Heart right ventricle (tissue), 16 donors: Measurements from ENCODE around the gene ZNF608. TPM values are rescaled to one million over a fixed set of nuclear protein-coding genes. Genes with fewer than 3 reads are reported as not detected.

ENCODE experiments used
- ATAC-seq, 8 donors: fragments of 200-7000 bp; cut with Tn5 transposase; one replicate each; pipeline ENCODE4 v1.9.1; 2020; ENCODE audit warnings: mild to moderate bottlenecking in 8 of 8, moderate library complexity in 8 of 8, moderate number of reproducible peaks in 1 of 8
- DNase-seq, 2 donors: peaks; one replicate each; pipeline ENCODE4 v3.0.0-alpha.2; 2020
- H3K27ac ChIP-seq, 10 donors: fragments of 200-600 bp; sonication (generic) in 2 of 10; one replicate each; pipeline versions ENCODE4 v1.5.0 to v1.8.0; 2020 to 2022; ENCODE audit warnings: mild to moderate bottlenecking in 3 of 10
- H3K27me3 ChIP-seq, 7 donors: fragments of 200-600 bp; one replicate each; pipeline ENCODE4 v1.8.0; 2021 to 2022; ENCODE audit warnings: mild to moderate bottlenecking in 2 of 7
- H3K36me3 ChIP-seq, 9 donors: fragments of 200-600 bp; sonication (generic) in 1 of 9; one replicate each; pipeline versions ENCODE4 v1.5.0 to v1.8.0; 2020 to 2022; ENCODE audit warnings: mild to moderate bottlenecking in 2 of 9
- H3K4me1 ChIP-seq, 9 donors: fragments of 200-600 bp; sonication (generic) in 1 of 9; one replicate each; pipeline versions ENCODE4 v1.5.0 to v1.8.0; 2020 to 2022; ENCODE audit warnings: mild to moderate bottlenecking in 4 of 9
- H3K4me3 ChIP-seq, 10 donors: fragments of 200-600 bp; sonication (generic) in 2 of 10; one replicate each; pipeline versions ENCODE4 v1.5.0 to v1.8.0; 2020 to 2022; ENCODE audit warnings: mild to moderate bottlenecking in 7 of 10, moderate library complexity in 2 of 10
- H3K9me3 ChIP-seq, 11 donors: fragments of 200-600 bp in 10 of 11; sonication (generic) in 2 of 11; one replicate each; pipeline versions ENCODE4 v1.5.0 to v1.8.0; 2013 to 2022; ENCODE audit warnings: mild to moderate bottlenecking in 2 of 11, control low read depth in 1 of 11, moderate library complexity in 1 of 11
- WGBS, 2 donors: extraction: QIAGEN DNeasy Blood & Tissue Kit; methylation state at CpG; one replicate each; pipeline ENCODE4 v1.1.7; 2013; ENCODE audit warnings: inconsistent platforms in 1 of 2; 5-methylcytosine and 5-hydroxymethylcytosine counted together
- intact Hi-C, 10 donors: fragments of 100-400 bp; cut with DNase I; formaldehyde crosslinking; loops; one replicate each; pipeline versions ENCODE4 v1.11.1 to v1.14.2; 2022
- polyA plus RNA-seq, 2 donors: library from polyadenylated mRNA; stranded (reverse); fragments of 200-250 nt; gene quantifications; one replicate each; pipeline ENCODE4 v1.2.3, GENCODE V29; 2013
- total RNA-seq, 10 donors: library from RNA; stranded (reverse); fragmentation: NEBNext Ultra II Directional in 3 of 10; extraction: Animal tissue kit (Norgen Biotek cat#: 25700) in 3 of 10; gene quantifications; one replicate each; pipeline versions ENCODE4 v1.2.1 to v1.2.4, GENCODE V29; 2021 to 2023
- TF ChIP-seq, protein P1 (sequence below), 9 donors: fragments of 200-600 bp; sonication (generic) in 2 of 9; IDR thresholded peaks; one replicate each; pipeline versions ENCODE4 v1.5.0 to v1.8.0; 2021 to 2022; ENCODE audit warnings: antibody characterized with exemption in 9 of 9, mild to moderate bottlenecking in 5 of 9, moderate library complexity in 1 of 9
- donor health status: Arrhythmogenic right ventricular cardiomyopathy.
- donor health status: ischemic (EF 13 %, LVEDD 7.1; RV severe dilation, severe dysfunction).
- donor health status: healthy with polysubstance abuse.
- donor health status: DM: no; HTN: yes; CAD: no.
- donor health status: DM: no; HTN: no; CAD: no.
- donor health status: ischemic (EF 25% LVEDD 6.9; RV normal size, moderate dysfunction).
- donor health status: ischemic (EF 25% LVEDD 5.7; RV mildly dilated, moderate dysfunction).
- donor health status: healthy.
- donor health status: DM: yes; HTN: yes; CAD: no.
- donor health status: Ischemic cardiomyopathy.
- donor health status: ischemic (EF 35%, LVEDD 5.7; RV mildly dilated, moderate dysfunction).
- donor health status: nonischemic (EF 11% LVEDD 7.7; RV severe dilation, severe dysfunction).
- donor health status: DM: yes; HTN: yes; CAD: no.
- donor health status: PGD.
- donor health status: ischemic (EF 29% LVEDD 5.4; RV normal size, mild dysfunction).
- donor health status: nonischemic (EF 23%, LVEDD 6.1; RV moderate dilation, normal function).

The ZNF608 gene
- total and polyA plus RNA-seq, 12 donors = 3.3 to 22.9 (median 13.1) TPM

DNA sequence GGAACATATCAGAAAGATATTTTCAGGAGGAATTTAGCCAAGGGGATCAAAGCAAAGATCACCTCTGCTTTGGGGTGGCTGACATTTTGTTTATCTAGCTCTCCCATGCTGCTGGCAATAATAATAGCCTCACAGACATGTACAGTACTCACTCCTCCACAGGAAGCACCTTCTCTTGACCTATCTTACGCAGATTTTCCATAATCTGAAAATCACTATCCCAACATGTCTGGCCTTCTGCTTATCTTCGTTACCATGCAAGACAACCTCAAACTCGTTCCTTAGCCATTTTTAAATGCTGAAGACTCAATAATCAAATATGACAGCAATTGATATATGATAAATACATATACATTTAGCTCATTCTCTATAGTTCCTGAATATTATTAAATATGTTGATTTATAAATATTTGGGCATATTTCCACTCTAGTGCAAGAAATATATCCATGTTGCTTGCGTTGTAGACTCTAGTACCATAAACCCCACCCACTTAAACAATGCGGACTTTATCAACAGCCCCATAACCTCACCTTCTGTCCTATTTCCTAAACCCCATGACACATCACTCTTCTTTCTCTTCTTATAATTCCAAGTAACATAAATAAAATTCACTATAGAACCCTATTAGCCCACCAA lies 18.0 kb downstream of the ZNF608 start:
- H3K9me3 ChIP-seq = no peaks in the 10 kb centered on the region
- H3K36me3 ChIP-seq = no peaks in the 10 kb centered on the region
- intact Hi-C loops = no loop called here
- TF ChIP-seq, protein P1, sequence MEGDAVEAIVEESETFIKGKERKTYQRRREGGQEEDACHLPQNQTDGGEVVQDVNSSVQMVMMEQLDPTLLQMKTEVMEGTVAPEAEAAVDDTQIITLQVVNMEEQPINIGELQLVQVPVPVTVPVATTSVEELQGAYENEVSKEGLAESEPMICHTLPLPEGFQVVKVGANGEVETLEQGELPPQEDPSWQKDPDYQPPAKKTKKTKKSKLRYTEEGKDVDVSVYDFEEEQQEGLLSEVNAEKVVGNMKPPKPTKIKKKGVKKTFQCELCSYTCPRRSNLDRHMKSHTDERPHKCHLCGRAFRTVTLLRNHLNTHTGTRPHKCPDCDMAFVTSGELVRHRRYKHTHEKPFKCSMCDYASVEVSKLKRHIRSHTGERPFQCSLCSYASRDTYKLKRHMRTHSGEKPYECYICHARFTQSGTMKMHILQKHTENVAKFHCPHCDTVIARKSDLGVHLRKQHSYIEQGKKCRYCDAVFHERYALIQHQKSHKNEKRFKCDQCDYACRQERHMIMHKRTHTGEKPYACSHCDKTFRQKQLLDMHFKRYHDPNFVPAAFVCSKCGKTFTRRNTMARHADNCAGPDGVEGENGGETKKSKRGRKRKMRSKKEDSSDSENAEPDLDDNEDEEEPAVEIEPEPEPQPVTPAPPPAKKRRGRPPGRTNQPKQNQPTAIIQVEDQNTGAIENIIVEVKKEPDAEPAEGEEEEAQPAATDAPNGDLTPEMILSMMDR (IDR thresholded peaks at IDR 0.05) = no peak
- ATAC-seq (no peak), DNase-seq (no peak)
- WGBS, 2 donors = 93 to 98% methylated on average over 5 of the region's 5 CpGs
- H3K4me1 ChIP-seq = peaks cover 0 to 39% (median 11%) of the 10 kb centered on the region in 9 donors
- no peaks in the 10 kb centered on the region for H3K27me3 ChIP-seq
- no peak overlapping the region for H3K4me3 ChIP-seq
- no peak overlapping the region for H3K27ac ChIP-seq

DNA sequence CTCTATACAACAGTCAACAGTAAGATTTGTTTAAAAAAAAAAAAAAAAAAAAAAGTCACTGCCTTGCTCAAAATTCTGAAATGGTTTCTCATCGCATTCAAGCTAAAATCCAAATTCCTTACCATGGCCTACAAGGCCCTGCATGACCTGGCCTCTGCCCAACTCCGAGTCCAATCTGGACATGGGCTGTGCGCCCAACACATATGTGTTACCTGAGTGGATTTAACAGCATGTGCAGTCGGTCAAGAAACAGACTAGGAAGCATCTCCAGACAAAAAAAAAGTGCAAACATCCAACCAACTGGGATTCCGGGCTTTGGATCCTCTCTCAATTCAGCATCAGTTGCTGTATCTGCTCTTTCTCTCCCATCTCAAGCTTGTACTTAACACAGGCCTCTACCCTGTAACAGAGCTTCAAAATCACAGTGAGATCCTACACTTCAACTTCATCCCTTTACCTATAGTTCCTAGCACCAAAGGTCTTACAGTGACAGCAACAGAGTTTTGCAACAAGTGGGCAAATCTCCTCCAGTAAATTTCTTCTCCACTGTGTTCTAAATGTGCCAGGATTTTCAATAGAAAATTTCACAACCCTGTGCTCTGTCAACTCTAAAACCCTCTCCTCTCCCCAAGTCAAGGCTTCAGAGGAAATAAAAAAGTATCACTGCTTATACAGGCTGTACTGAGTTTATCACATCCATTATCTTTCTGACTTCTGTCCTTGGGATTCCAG lies 19.6 kb downstream of the ZNF608 start:
- Histone ChIP-seq H3K4me1 (peaks cover 0 to 30% (median 0%) of the 10 kb centered on the region in 9 donors), H3K4me3 (no peak overlapping the region), H3K27me3 (no peaks in the 10 kb centered on the region), H3K27ac (no peak overlapping the region), H3K36me3 (no peaks in the 10 kb centered on the region), H3K9me3 (no peaks in the 10 kb centered on the region)
- 90 to 96% methylated on average over 5 of the region's 5 CpGs for WGBS, 2 donors
- ATAC-seq (no peak), DNase-seq (no peak)
- intact Hi-C loops = no loop called here
- TF ChIP-seq, protein P1 (IDR thresholded peaks at IDR 0.05) = no peak

DNA sequence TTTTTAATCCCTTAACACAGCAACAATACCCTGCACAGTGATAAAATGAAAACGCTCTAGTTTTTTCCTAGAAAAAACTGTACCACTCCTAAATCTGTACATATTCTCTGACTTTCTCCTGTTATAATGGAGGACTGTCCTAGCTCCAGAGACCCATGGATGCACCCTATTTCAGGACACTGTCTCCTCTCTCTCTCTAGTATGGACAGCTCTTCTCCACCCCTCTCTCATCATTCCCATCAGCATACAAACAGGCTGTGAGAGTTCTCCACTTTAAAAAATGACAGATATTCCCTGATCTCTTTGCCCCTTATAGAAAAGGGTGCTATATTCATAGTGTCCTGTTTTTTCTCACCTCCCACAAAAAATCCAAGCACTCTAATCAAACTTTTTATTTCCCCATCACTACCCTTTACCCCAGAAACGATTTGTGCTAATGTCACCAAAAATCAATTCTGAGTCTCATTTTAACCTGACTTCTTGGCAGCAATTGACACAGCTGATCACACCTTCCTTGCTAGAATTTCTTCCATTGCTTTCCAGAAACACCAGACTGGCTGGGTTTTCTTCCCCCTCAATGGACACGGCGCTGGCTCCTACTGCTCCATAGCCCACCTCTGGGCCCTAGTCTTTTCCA lies 20.7 kb downstream of the ZNF608 start:
- Histone ChIP-seq H3K27ac (no peak overlapping the region), H3K27me3 (no peaks in the 10 kb centered on the region), H3K9me3 (no peaks in the 10 kb centered on the region), H3K36me3 (no peaks in the 10 kb centered on the region), H3K4me1 (peaks cover 0 to 33% (median 2%) of the 10 kb centered on the region in 9 donors), H3K4me3 (no peak overlapping the region)
- DNase-seq (no peak), ATAC-seq (no peak)
- intact Hi-C loops = no loop called here
- WGBS, 2 donors = 80 to 90% methylated on average over 4 of the region's 4 CpGs
- TF ChIP-seq, protein P1 (IDR thresholded peaks at IDR 0.05) = no peak

DNA sequence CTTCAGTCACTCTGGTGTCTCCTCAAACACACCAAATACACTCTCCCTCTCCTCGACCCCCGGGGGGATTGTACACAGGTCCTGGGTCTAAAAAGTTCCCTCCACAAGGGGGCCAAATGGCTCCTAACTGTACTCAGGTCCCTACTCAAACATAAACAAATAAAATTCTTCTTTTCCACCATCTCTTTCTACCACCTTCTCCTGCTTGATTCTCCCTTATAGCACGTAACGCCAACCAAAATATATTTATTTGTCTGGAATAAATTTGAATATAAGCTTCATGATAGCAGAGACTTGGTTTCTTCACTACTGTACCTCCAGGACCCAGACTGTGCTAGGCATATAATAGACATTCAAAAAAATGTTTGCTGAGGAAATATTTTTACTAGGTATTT lies 21.4 kb downstream of the ZNF608 start:
- Histone ChIP-seq H3K36me3 (no peaks in the 10 kb centered on the region), H3K4me1 (peaks cover 0 to 33% (median 4%) of the 10 kb centered on the region in 9 donors), H3K4me3 (no peak overlapping the region), H3K9me3 (no peaks in the 10 kb centered on the region), H3K27ac (no peak overlapping the region), H3K27me3 (no peaks in the 10 kb centered on the region)
- intact Hi-C loops = no loop called here
- no peak for DNase-seq
- TF ChIP-seq, protein P1 (IDR thresholded peaks at IDR 0.05) = no peak
- WGBS, 2 donors = 73 to 76% methylated on average over 4 of the region's 4 CpGs
- no peak for ATAC-seq
